Suppressor macrophage treated with lipopolysaccharide for 1 hour (primary cell): ENCODE measurements around the gene PTCHD4.
"Not testable (repeated sequence)": the region's sequence is repeated elsewhere in the genome, so short reads cannot be mapped to it uniquely, and the experiment has no call there.

Source experiments
- DNase-seq, 3 donors: peaks; one replicate each; pipeline ENCODE4 v3.0.0-alpha.2; 2020 to 2022

Gene PTCHD4

DNA sequence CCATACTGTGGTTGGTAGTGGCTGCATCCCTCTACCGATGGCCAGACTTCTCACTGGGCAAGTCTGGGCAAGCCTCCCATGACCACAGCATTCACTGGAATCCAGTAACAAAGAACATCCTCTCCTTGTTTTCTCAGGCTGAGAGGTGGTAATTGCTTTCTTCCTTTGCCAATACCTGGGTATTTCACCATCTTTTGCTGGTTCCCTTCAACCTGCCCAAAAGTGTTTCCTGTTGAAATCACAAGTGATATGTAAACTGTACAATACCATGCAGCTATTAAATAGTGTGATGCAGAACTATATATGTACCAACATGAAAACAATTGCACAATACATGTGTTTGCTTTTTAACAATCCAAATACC lies at the start of gene PTCHD4:
PTCHD4 (minus strand) TSS at position 55 of the 364 bp plus-strand sequence. CDS start 42,240 bp downstream, outside the sequence.
- DNase-seq, result no peak

GRCh38 chr6:48151142-48151541 lies 40.1 kb upstream of the PTCHD4 start:
- DNase-seq, result no peak

DNA sequence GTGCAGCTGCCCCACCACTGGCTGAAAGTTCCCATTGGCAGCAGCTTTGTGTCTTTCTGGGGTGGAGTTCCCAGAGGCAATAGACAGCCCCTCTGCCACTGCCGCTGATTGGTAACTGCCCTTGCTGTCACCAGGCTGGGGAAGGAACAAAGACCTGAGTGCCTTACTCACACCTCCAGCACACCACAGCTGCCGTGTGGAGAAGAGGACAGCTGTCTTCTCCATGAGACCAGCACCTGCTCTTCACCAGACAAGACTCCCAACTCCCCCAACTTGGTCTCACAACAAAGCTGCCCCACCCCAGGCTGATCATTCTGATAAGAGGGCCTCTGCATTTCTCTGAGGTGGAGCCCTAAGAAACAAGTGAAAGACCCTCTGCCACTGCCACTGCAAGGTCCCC lies 39.7 kb upstream of the PTCHD4 start:
- no peak for DNase-seq

DNA sequence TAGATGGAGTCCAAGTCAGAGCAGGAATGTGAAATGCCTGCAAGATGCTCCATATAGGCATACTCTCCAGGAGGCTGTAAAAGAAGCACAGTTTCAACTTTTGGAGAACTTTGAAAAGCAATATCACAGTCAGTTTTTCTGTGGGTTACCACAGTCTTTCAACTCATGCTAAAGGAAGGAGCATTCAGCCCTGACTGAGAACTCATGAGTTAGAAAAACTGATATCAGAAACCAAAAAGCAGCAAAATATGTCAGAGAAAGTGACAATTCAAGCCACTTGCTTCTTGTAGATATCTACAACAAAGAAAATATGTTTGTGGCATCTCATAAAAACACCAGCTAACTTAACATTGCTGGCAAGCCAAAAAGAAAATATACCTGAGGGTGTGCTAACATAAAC lies 36.1 kb upstream of the PTCHD4 start:
- no peak for DNase-seq

GRCh38 chr6:48144021-48144420 lies 33.0 kb upstream of the PTCHD4 start:
- no peak for DNase-seq

DNA sequence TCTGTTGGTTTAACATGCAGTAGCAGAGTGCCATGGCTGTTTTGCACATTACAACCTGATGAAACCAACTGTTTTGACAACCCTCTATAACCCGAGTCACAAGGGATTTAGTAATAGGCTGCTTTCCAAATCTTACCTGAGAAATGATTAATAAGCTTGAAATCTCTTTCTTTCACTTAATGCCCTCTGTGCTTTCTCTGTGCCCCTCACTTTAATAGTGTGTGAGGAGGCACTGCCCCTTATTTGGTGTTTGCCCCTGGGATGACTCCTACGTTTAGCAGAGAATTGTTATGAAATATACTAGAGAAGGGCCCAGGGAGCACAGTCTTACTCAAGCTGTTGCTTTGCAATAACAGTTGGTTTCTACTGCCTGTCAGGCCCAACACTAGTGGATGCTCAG lies 31.0 kb upstream of the PTCHD4 start:
- DNase-seq, result no peak

DNA sequence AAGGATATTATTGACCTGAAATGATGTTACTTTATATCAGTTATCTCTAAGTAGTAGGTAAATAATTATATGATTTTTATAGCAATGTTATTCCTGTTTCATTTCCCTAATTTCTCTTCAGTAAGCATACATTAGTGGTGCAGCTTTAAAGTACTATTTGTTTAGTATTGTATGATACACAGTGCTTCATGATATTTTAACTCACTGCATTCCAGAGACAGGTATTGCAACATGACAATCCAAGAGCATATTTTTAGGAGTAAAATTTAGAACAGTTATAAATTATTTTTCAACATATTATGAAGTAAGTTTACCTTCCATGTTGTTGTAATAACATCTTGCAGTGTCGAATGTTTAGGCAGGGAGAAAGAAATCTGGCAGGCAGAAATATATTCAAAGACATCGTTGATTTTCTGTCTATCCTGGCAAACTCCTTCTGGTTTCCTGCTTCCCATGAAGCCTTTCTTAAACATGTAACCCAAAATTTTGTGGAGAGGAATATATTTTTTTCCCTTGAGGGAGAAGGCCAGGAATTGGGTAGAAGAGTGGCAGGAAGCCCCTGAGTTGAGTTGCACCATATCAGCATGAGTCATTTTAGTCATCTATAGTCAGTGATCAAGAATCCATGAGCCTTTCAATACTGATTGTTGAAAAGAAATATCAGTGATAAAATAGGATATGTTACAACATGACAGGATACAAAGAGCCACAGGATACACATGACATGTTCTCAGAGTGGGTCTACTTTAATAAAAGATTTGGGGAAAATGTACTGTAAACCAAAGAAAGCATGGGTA lies 29.0 kb upstream of the PTCHD4 start:
- no peak for DNase-seq

GRCh38 chr6:48136856-48137255 lies 25.9 kb upstream of the PTCHD4 start:
- DNase-seq, result no peak

GRCh38 chr6:48135323-48136084 lies 24.5 kb upstream of the PTCHD4 start:
- DNase-seq, result no peak

DNA sequence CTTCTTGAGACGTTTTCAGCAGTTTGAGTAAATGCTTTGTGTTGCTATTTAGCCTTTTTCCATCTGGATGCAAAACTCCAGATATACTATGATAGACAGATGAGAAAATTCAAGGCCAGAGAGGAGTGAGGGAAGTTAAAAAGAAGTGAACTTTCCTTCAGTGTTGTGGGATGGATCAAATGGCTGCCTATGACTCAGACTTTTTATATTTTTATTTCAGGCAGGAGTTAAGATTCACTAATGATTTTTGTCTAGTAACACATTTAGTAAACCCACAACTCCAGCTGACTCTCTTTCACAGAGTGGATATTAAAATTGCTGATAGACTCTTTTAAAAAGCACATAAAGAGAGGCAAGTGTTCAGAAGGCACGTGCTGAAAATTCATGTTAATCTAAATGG lies 23.2 kb upstream of the PTCHD4 start:
- DNase-seq, result no peak

DNA sequence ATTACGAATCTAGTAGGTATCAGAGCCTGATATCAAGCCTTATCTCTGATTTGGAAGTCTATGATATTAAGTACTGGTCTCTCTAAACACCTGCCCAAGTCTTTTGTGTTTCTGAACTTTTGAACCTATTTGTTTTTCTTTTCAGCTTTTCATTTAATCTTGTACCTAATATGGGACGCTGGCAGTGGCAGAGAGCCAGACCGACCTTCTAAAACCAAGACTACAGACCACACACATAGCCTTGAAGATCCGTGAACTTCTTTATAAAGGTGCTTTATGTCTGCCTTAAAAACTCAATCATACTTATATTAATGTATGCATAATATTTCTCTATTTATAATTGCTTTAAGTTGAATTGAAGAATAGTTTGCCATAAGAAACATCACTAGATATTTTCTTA lies 12.6 kb upstream of the PTCHD4 start:
- DNase-seq, result no peak

- not testable (repeated sequence) for DNase-seq
These were observed 11.2 kb upstream of the PTCHD4 start for GRCh38 chr6:48121983-48122749.

DNA sequence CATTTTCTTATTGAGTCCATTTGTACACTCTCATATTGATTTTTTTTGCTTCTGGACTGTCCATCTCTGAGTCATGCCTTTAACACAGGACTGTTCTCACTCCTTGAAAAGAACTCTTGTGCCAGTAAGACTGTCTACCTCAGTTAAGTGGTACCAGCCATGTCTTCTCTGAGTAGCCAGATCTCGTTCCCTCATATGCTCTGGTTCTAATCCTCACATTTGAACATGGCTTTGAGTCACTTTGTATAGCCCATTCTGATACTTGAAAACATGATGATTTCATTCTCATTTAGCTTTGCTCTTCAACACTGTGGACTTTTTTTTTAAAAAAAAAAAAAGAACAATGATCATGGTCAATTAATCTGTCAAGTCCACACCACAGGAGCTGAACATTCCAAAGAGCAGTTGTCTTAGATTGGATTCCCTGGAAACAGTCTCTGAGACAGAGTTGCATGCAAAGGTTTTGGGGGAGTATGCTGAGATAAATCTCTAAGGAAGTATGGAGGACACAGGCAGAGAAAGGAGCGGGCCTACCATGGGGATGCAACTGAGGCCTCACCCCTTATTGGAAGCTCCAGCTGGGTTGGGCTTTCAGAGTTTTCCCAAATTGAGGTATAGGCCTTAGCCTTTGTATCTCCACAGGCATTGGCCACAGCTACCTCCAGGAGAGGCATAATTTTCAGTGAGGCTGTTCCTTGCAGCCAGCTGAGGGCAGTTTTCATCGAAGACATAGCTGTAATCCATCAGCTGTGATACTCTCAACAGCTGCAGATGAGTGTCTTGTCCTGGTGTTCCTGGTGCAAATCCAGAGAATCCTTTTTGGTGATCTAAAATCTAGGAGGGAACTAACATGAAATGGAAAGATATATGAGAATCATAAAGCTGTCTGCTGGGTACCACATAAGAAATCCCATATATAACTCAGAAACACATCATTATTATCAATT lies 6.0 kb upstream of the PTCHD4 start:
- DNase-seq, result no peak

DNA sequence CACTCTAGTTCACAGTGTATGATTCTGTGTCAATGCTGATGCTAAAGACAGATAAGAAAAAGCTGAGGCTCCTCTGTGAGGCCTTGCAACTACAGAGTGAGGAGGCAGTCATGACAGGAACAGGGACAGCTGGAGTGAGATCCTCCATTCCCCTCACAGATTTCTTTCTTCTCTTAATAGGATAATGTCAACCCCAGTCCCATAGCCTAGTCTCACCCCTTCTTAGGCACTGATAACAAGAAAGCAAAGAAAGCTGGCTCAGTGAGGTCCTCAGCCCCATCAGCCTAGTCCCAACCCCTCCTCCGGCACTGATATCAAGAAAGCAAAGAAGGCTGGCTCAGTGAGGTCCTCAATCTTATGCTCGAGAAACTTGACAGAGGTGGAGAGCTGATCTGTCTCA lies 2.1 kb upstream of the PTCHD4 start:
- no peak for DNase-seq

DNA sequence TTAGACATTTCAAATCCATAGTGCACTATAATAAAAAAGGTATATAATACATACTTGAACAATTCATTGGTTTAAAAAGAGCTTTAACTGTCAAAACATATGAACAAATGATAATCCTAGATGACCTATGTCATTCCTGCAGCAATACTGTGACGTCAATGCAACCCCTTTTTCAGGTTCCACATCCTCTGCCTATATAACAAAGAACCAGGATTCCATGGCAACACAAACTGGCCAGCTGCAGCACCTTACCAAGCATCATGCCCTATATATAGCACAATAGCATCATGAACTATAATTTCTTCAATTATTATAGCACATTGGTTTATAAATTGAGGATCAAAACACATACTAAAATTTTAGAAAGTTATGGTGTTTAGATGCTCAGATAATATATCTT lies 578 bp upstream of the PTCHD4 start:
- DNase-seq, result no peak

DNA sequence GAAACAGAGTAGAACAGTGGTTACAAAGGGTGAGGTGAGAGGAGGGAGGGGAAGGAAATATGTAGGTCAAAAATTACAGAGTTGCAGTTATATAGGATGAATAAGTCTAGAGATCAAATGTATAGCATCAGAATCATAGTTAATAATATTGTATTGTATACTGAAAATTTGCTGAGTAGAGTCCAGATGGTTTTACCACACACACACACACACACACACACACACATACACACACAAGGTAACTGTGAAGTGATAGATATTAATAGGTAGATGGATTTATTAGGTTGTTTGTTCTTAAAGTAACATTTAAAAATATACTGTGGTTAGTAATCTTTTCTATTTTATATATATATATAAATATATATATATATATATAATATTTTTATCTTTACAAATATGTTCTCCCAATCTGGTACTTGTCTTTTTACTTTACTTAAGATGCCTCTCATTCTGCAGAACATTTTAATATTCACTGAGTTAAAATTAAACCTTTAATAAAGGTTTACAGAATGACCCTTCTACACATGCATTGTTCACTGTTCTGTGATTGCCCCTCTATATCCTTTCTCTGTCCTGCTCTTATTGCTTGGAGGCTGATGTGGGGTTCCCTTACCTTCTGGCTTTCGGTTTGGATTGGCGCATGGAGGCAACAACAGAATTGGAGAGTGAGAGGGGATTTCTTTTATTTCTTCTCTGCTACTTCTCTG lies 408 bp downstream of the PTCHD4 start:
- no peak for DNase-seq

DNA sequence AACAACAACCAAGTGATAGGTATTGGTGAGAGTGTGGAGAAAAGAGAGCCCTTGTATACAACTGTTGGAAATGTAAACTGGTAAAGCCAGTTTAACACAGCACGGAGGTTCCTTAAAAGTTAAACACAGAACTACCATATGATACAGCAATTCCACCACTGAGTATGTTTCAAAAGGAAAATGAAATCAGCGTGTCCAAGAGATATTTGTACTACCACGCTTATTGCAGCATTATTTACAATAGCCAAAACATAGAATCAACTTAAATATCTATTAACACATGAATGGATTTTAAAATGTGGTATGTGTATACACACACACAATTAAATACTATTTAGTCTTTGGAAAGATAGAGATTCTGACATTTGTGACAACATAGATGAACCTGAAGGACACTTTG lies 1.1 kb downstream of the PTCHD4 start:
- no peak for DNase-seq

DNA sequence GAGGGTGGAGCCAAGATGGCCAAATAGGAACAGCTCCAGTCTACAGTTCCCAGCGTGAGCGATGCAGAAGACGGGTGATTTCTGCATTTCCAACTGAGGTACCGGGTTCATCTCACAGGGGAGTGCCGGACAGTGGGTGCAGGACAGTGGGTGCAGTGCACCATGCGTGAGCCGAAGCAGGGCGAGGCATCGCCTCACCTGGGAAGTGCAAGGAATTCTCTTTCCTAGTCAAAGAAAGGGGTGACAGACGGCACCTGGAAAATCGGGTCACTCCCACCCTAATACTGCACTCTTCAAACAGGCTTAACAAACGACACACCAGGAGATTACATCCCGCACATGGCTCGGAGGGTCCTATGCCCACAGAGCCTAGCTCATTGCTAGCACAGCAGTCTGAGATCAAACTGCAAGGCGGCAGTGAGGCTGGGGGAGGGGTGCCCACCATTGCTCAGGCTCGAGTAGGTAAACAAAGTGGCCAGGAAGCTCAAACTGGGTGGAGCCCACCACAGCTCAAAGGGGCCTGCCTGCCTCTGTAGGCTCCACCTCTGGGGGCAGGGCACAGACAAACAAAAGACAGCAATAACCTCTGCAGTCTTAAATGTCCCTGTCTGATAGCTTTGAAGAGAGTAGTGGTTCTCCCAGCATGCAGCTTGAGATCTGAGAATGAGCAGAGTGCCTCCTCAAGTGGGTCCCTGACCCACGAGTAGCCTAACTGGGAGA lies 8.4 kb downstream of the PTCHD4 start:
- DNase-seq, result not testable (repeated sequence)

- peak in 2 of 3 donors; percentile 17 to 42 for DNase-seq
These were observed 9.7 kb downstream of the PTCHD4 start for GRCh38 chr6:48101290-48101689.

GRCh38 chr6:48100588-48100895 lies 10.5 kb downstream of the PTCHD4 start:
- DNase-seq, result no peak
